Smooth muscle cell (in vitro differentiated cells): Measurements from ENCODE around the gene COMP. TPM values are rescaled to one million over a fixed set of nuclear protein-coding genes. Genes with fewer than 3 reads are reported as not detected.

Source experiments
- DNase-seq: peaks from one replicate; lab custom pipeline; 2025; ENCODE audit not compliant: unreplicated experiment; lab: John Stamatoyannopoulos, UW
- H2AFZ ChIP-seq: fragments of 200-600 bp; sonication (generic); 2 replicates; pipeline ENCODE4 v1.6.0; 2016; ENCODE audit warnings: antibody characterized with exemption, low read depth, mild to moderate bottlenecking
- H3F3A ChIP-seq: fragments of 200-600 bp; sonication (generic); 2 replicates; pipeline ENCODE4 v1.6.0; 2017; ENCODE audit warnings: antibody characterized with exemption, low read depth
- H3K27ac ChIP-seq: fragments of 200-600 bp; sonication (generic); 2 replicates; pipeline ENCODE4 v1.5.1; 2016; ENCODE audit warnings: low read depth, mild to moderate bottlenecking
- H3K27me3 ChIP-seq: fragments of 200-600 bp; sonication (generic); 2 replicates; pipeline ENCODE4 v1.6.1; 2016; ENCODE audit warnings: low read depth, mild to moderate bottlenecking
- H3K36me3 ChIP-seq: fragments of 200-600 bp; sonication (generic); 2 replicates; pipeline ENCODE4 v1.5.1; 2016; ENCODE audit warnings: low read depth
- H3K4me1 ChIP-seq: fragments of 200-600 bp; sonication (generic); 2 replicates; pipeline ENCODE4 v1.5.1; 2016; ENCODE audit warnings: low read depth
- H3K4me2 ChIP-seq: fragments of 200-600 bp; sonication (generic); 2 replicates; pipeline ENCODE4 v1.6.0; 2016; ENCODE audit warnings: mild to moderate bottlenecking
- H3K4me3 ChIP-seq: fragments of 200-600 bp; sonication (generic); 2 replicates; pipeline ENCODE4 v1.5.1; 2016; ENCODE audit warnings: mild to moderate bottlenecking
- H3K79me2 ChIP-seq: fragments of 200-600 bp; sonication (generic); 2 replicates; pipeline ENCODE4 v1.6.0; 2016; ENCODE audit warnings: low read depth, mild to moderate bottlenecking
- H3K9ac ChIP-seq: fragments of 200-600 bp; sonication (generic); 2 replicates; pipeline ENCODE4 v1.6.0; 2016; ENCODE audit warnings: low read depth
- H3K9me3 ChIP-seq: fragments of 200-600 bp; sonication (generic); replicated peaks from 2 replicates; pipeline ENCODE4 v1.5.1; 2016; ENCODE audit warnings: low read depth
- H4K20me1 ChIP-seq: fragments of 200-600 bp; sonication (generic); 2 replicates; pipeline ENCODE4 v1.6.0; 2016; ENCODE audit warnings: low read depth
- CTCF ChIP-seq: fragments of 200-600 bp; sonication (generic); IDR thresholded peaks from 2 replicates; pipeline ENCODE4 v1.5.1; 2017; ENCODE audit warnings: borderline replicate concordance, mild to moderate bottlenecking, antibody characterized with exemption; ENCODE audit not compliant: insufficient read depth, poor library complexity, severe bottlenecking
- WGBS: methylation state at CpG from one replicate; pipeline ENCODE4 v1.1.7; 2016; ENCODE audit warnings: low lambda C conversion rate; 5-methylcytosine and 5-hydroxymethylcytosine counted together
- polyA plus RNA-seq: library from polyadenylated mRNA; unstranded; fragments of >200 nt; fragmentation: Nextera tagmentation; extraction: Ambion mirVana; gene quantifications from 2 replicates; pipeline ENCODE4 v1.2.1, GENCODE V29; 2016
- total RNA-seq: library from RNA; depleted of rRNA; stranded (reverse); fragments of >200 nt; gene quantifications from 2 replicates; pipeline ENCODE4 v1.2.3, GENCODE V29; 2014

Gene COMP
- total and polyA plus RNA-seq, 2 experiments from 2014 or later = 196 to 901 TPM

DNA sequence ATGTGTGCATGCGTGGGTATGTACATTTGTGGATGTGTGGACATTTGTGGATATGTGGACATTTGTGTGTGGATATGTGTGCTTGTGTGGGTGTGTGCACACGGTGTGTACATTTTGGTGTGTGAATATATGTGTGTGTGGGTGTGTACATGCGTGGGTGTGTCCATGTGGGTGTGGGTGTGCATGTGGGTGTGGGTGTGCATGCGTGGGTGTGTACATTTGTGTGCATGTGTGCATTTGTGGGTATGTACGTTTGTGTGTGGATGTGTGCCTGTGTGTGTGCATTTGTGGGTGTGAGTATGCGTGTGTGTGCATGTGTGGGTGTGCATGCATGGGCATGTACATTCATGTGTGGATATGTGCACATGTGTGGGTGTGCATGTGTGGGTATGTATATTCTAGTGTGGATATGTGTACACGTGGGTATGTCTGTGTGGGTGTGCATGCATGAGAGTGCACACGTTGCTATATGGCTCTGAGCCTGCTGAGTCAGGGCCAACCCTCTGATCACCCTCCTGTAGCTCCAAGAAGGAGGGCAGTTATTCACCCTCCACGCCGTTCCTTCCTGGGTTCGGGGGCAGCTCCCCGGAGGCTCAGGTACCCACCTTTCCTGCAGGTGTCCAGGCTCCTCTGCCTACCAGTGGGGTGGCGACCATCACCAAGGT is 20.3 kb downstream of the COMP start:
- no peak overlapping the region for H3K27ac ChIP-seq
- H3K4me1 ChIP-seq = no peaks in the 10 kb centered on the region
- no peak overlapping the region for H3K9ac ChIP-seq
- H3K36me3 ChIP-seq = no peaks in the 10 kb centered on the region
- no peaks in the 10 kb centered on the region for H4K20me1 ChIP-seq
- no peak for DNase-seq
- no peak for TF ChIP-seq CTCF
- no peak overlapping the region for H3K4me2 ChIP-seq
- no peaks in the 10 kb centered on the region for H3K27me3 ChIP-seq
- no peaks in the 10 kb centered on the region for H3K9me3 ChIP-seq
- no peaks in the 10 kb centered on the region for H3K79me2 ChIP-seq
- H3K4me3 ChIP-seq = no peak overlapping the region
- WGBS = 83% methylated on average over 13 of the region's 13 CpGs
- H2AFZ ChIP-seq = no peak overlapping the region
- H3F3A ChIP-seq = no peaks in the 10 kb centered on the region

GRCh38 chr19:18769989-18770528 is 21.0 kb downstream of the COMP start:
- H3K9ac ChIP-seq = no peak overlapping the region
- no peak for DNase-seq
- no peaks in the 10 kb centered on the region for H3K79me2 ChIP-seq
- H3F3A ChIP-seq = no peaks in the 10 kb centered on the region
- H3K27ac ChIP-seq = no peak overlapping the region
- H3K27me3 ChIP-seq = no peaks in the 10 kb centered on the region
- no peaks in the 10 kb centered on the region for H3K9me3 ChIP-seq
- H2AFZ ChIP-seq = no peak overlapping the region
- H3K4me2 ChIP-seq = no peak overlapping the region
- no peaks in the 10 kb centered on the region for H3K4me1 ChIP-seq
- no peak for TF ChIP-seq CTCF
- H3K36me3 ChIP-seq = no peaks in the 10 kb centered on the region
- H3K4me3 ChIP-seq = no peak overlapping the region
- 95% methylated on average over 15 of the region's 15 CpGs for WGBS
- H4K20me1 ChIP-seq = no peaks in the 10 kb centered on the region

DNA sequence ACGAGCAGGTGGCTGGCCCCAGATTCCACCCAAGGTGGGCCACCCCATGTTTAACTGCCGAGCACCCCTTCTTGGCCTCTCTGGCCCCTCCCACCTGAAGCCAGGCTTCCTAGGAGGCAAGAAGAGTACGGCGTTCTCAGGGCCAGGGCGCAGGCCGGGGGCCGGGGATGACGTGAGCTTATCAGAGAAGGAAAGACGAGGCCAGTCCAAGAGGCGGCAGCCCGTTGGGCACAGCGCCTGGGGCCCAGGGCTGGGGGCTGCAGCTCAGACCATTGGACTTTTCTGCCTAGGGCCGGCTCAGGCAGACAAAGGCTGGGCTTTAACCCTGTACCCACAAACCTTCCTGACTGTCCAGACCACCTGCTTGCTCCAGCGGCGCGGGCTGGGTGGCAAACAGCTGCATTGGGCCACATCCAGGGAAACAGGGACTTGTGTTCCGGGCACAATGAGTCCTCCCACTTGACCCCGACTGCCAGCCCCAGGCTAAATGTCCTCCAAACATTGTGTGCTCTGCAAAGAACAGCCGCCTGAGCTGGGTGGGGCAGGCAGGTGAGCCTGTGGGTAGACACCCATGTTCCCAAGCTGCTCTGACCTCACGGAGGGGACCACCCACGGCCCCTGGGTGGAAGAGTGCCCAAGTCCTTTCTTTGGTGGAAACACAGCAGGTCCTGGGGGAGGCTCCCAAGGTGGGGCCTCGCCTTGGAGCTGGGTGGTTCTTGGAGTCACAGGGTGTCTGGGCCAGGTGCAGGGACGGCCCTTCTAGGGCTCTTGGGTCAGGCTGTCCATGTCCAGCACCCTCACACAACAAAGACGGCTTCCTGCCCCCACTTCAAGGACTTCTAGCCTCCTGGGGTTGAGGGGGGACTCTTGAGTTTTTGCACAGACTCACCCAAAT is 21.9 kb downstream of the COMP start:
- WGBS = 91% methylated on average over 24 of the region's 24 CpGs
- no peak overlapping the region for H3K4me2 ChIP-seq
- no peak for TF ChIP-seq CTCF

More for the DNA sequence above, 21.9 kb downstream of the COMP start:
- H3K79me2 ChIP-seq = no peaks in the 10 kb centered on the region
- H3K4me1 ChIP-seq = no peaks in the 10 kb centered on the region
- no peaks in the 10 kb centered on the region for H3F3A ChIP-seq
- no peaks in the 10 kb centered on the region for H4K20me1 ChIP-seq
- H3K4me3 ChIP-seq = no peak overlapping the region
- H3K27ac ChIP-seq = no peak overlapping the region
- H3K36me3 ChIP-seq = no peaks in the 10 kb centered on the region
- H3K9ac ChIP-seq = no peak overlapping the region
- H3K27me3 ChIP-seq = no peaks in the 10 kb centered on the region
- H3K9me3 ChIP-seq = no peaks in the 10 kb centered on the region
- DNase-seq = no peak
- H2AFZ ChIP-seq = no peak overlapping the region
